Measurements from ENCODE around the gene PLXDC2. TPM values are rescaled to one million over a fixed set of nuclear protein-coding genes. Genes with fewer than 3 reads are reported as not detected.

Gene PLXDC2
- total RNA-seq, 1 experiment from 2014 or later, result not detected

- Histone ChIP-seq H3K9me2 (replicated peaks; ENCODE audit: low read length) (no peaks in the 10 kb centered on the region), H3K36me3 (ENCODE audit: low read depth, low read length) (no peaks in the 10 kb centered on the region), H3K27me3 (ENCODE audit: low read length) (peaks cover 16% of the 10 kb centered on the region), H2AFZ (ENCODE audit: low read length) (no peak overlapping the region), H3K4me2 (ENCODE audit: low read length) (no peak overlapping the region), H4K20me1 (ENCODE audit: low read length) (no peaks in the 10 kb centered on the region), H3K9ac (ENCODE audit: low read length) (no peak overlapping the region), H3K4me3 (ENCODE audit: low read length) (no peak overlapping the region), H3K27ac (ENCODE audit: low read length) (no peak overlapping the region), H3F3A (ENCODE audit: low read length, unreplicated experiment) (no peaks in the 10 kb centered on the region), H3K9me3 (ENCODE audit: low read length) (no peaks in the 10 kb centered on the region), H3K4me1 (ENCODE audit: insufficient read depth, low read length) (no peaks in the 10 kb centered on the region), H3K79me2 (ENCODE audit: low read length) (no peaks in the 10 kb centered on the region)
- ATAC-seq (no peak), DNase-seq (no peak)
- intact Hi-C loops (cut with micrococcal nuclease), result no loop called here
- BruUV-seq (replicated peaks), result no TSS peak
- POLR2A ChIA-PET (ENCODE audit: unreplicated experiment), result no interaction called here
- no peak for TF ChIP-seq EZH2 (IDR thresholded peaks at IDR 0.05; ENCODE audit: low read length, unreplicated experiment)
- TF ChIP-seq EZH2phosphoT487 (IDR thresholded peaks at IDR 0.05; ENCODE audit: borderline replicate concordance, low read length), result no peak
- no peak for TF ChIP-seq CTCF (conservative IDR thresholded peaks at IDR 0.05; ENCODE audit: low read depth, low read length)
- CTCF ChIA-PET, result no interaction called here
Observed at GRCh38 chr10:20237586-20237985, 421.4 kb downstream of the PLXDC2 start.

GRCh38 chr10:20240643-20241042 is 424.4 kb downstream of the PLXDC2 start:
- CTCF ChIA-PET, result no interaction called here
- H3K36me3 ChIP-seq (ENCODE audit: low read depth, low read length), result no peaks in the 10 kb centered on the region
- H3K9ac ChIP-seq (ENCODE audit: low read length), result no peak overlapping the region
- H3K4me1 ChIP-seq (ENCODE audit: insufficient read depth, low read length), result no peaks in the 10 kb centered on the region
- no peaks in the 10 kb centered on the region for H3F3A ChIP-seq (ENCODE audit: low read length, unreplicated experiment)
- no peak for ATAC-seq
- H3K27ac ChIP-seq (ENCODE audit: low read length), result no peak overlapping the region
- H3K27me3 ChIP-seq (ENCODE audit: low read length), result peaks cover 2% of the 10 kb centered on the region
- TF ChIP-seq EZH2 (IDR thresholded peaks at IDR 0.05; ENCODE audit: low read length, unreplicated experiment) (no peak), EZH2phosphoT487 (IDR thresholded peaks at IDR 0.05; ENCODE audit: borderline replicate concordance, low read length) (no peak), CTCF (conservative IDR thresholded peaks at IDR 0.05; ENCODE audit: low read depth, low read length) (no peak)
- H3K79me2 ChIP-seq (ENCODE audit: low read length), result no peaks in the 10 kb centered on the region
- H4K20me1 ChIP-seq (ENCODE audit: low read length), result no peaks in the 10 kb centered on the region
- intact Hi-C loops (cut with micrococcal nuclease), result no loop called here
- H3K9me3 ChIP-seq (ENCODE audit: low read length), result no peaks in the 10 kb centered on the region
- H3K4me3 ChIP-seq (ENCODE audit: low read length), result no peak overlapping the region
- BruUV-seq (replicated peaks), result no TSS peak
- DNase-seq, result no peak
- H3K4me2 ChIP-seq (ENCODE audit: low read length), result no peak overlapping the region
- POLR2A ChIA-PET (ENCODE audit: unreplicated experiment), result no interaction called here
- no peak overlapping the region for H2AFZ ChIP-seq (ENCODE audit: low read length)
- H3K9me2 ChIP-seq (replicated peaks; ENCODE audit: low read length), result no peaks in the 10 kb centered on the region

- no peaks in the 10 kb centered on the region for H3K36me3 ChIP-seq (ENCODE audit: low read depth, low read length)
- H3K79me2 ChIP-seq (ENCODE audit: low read length), result no peaks in the 10 kb centered on the region
- H4K20me1 ChIP-seq (ENCODE audit: low read length), result no peaks in the 10 kb centered on the region
- ChIA-PET POLR2A (ENCODE audit: unreplicated experiment) (no interaction called here), CTCF (no interaction called here)
- H3K4me3 ChIP-seq (ENCODE audit: low read length), result no peak overlapping the region
- no peaks in the 10 kb centered on the region for H3K9me3 ChIP-seq (ENCODE audit: low read length)
- intact Hi-C loops (cut with micrococcal nuclease), result no loop called here
- no peaks in the 10 kb centered on the region for H3K27me3 ChIP-seq (ENCODE audit: low read length)
- H3K9me2 ChIP-seq (replicated peaks; ENCODE audit: low read length), result no peaks in the 10 kb centered on the region
- H3K9ac ChIP-seq (ENCODE audit: low read length), result no peak overlapping the region
- no peaks in the 10 kb centered on the region for H3K4me1 ChIP-seq (ENCODE audit: insufficient read depth, low read length)
- no peak overlapping the region for H2AFZ ChIP-seq (ENCODE audit: low read length)
- no peak for TF ChIP-seq CTCF (conservative IDR thresholded peaks at IDR 0.05; ENCODE audit: low read depth, low read length)
- no peak for TF ChIP-seq EZH2 (IDR thresholded peaks at IDR 0.05; ENCODE audit: low read length, unreplicated experiment)
- TF ChIP-seq EZH2phosphoT487 (IDR thresholded peaks at IDR 0.05; ENCODE audit: borderline replicate concordance, low read length), result no peak
- no peak for ATAC-seq
- no peak overlapping the region for H3K27ac ChIP-seq (ENCODE audit: low read length)
- no peak overlapping the region for H3K4me2 ChIP-seq (ENCODE audit: low read length)
- no peaks in the 10 kb centered on the region for H3F3A ChIP-seq (ENCODE audit: low read length, unreplicated experiment)
- BruUV-seq (replicated peaks), result no TSS peak
- no peak for DNase-seq
Observed at GRCh38 chr10:20247454-20247853, 431.2 kb downstream of the PLXDC2 start.
